Kidney glomerular epithelial cell (primary cell): ENCODE results near the gene TADA2B.

Experiments used
- DNase-seq: peaks from one replicate; lab custom pipeline; 2025; lab: John Stamatoyannopoulos, UW

Gene TADA2B, protein sequence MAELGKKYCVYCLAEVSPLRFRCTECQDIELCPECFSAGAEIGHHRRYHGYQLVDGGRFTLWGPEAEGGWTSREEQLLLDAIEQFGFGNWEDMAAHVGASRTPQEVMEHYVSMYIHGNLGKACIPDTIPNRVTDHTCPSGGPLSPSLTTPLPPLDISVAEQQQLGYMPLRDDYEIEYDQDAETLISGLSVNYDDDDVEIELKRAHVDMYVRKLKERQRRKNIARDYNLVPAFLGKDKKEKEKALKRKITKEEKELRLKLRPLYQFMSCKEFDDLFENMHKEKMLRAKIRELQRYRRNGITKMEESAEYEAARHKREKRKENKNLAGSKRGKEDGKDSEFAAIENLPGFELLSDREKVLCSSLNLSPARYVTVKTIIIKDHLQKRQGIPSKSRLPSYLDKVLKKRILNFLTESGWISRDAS

GRCh38 chr4:7043284-7044136, at the start of gene TADA2B:
TADA2B (plus strand) TSS chr4:7043372; CDS start chr4:7043580, 208 bp downstream.
- no peak for DNase-seq

GRCh38 chr4:6996481-6996880, 46.7 kb upstream of the TADA2B start:
- DNase-seq: no peak

- no peak for DNase-seq
Observed at GRCh38 chr4:6999172-7000086, 43.7 kb upstream of the TADA2B start.

DNA sequence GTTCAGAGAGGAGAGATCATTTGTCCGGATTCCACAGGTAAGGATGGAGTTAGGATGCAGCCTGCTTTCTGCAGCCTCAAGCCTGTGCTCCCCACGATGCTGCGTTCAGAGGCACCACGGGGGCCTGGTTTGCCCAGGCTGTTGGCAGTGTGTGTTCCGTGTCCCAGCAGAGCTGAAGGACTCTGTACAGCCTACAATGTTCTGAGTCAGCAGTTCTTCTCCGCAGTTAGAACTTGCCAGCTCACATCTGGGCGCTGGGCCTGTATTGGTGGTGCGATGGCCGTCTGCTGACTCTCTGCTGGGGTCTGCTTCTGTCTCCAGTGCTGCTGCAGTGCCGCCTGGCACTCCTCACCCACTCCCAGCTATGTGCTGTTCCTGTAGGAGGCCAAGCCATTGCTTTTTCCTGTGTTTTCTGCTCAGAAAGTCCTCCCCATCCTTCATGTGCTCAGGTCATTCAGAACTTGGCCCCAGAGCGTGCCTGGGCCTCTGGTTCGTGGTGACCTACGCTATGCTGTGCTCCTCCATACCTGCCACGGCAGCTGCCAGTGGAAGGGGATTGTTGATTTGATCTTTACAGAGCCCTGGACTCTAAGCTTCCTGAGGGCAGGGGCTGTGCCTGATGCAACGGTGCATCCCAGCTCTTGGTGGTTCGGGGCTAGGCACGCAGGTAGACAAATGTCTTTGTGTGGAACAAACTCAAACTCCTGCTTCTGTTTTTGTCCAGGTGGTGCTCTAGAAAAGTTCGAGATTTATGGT, 42.6 kb upstream of the TADA2B start:
- DNase-seq: no peak

DNA sequence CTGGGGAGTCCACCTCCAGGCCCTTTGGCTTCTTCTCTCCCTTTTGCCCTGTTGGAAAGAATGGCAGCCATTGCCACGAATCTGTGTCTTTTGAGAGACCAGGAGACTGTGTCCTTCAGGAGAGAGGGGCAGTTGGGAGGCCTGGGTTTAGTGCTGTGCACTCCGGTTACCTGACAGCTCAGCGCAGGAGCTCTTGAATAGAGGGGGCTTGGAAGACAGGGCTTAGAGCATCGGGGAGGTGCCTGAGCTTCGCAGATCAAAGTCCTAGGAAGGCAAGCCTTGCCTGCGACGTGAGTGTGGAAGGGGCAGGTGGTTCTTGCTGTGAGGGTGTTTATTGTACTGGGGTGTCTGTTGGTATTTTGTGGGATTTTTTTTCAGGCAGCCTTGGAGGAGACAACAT, 41.9 kb upstream of the TADA2B start:
- DNase-seq: no peak

- no peak for DNase-seq
Observed at GRCh38 chr4:7002336-7002735, 40.8 kb upstream of the TADA2B start.

DNA sequence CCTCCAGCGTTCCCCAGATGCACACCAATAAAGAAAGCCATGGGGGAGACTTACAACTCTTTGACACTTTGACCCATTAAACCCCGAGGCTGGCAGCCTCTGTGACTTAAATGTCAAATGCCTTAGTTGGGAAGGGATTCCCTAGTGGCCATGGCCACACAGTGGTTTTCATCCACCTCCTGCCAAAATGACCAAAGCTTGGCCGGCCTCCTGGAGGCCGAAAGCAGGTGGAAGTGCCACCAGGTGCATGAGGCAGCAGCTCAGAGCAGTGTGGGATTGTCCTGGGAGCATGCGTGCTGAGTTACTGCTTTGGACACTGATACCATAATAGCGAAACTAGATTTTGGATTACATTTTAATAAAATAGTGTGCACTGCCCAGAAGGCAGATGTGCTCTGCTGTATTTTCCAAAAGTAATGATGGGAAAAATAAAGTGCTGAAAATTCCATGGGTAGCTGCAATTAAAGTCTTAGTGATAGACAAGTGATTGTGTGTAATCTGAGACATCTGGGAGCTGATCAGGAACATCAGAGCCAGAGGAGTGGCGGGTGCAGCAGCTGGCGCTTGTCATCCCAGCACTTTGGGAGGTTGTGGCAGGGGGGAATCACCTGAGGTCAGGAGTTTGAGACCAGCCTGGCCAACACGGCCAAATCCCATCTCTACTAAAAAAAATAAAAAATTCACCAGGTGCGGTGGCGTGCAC, 39.8 kb upstream of the TADA2B start:
- no peak for DNase-seq

GRCh38 chr4:7003879-7004240, 39.3 kb upstream of the TADA2B start:
- no peak for DNase-seq

DNA sequence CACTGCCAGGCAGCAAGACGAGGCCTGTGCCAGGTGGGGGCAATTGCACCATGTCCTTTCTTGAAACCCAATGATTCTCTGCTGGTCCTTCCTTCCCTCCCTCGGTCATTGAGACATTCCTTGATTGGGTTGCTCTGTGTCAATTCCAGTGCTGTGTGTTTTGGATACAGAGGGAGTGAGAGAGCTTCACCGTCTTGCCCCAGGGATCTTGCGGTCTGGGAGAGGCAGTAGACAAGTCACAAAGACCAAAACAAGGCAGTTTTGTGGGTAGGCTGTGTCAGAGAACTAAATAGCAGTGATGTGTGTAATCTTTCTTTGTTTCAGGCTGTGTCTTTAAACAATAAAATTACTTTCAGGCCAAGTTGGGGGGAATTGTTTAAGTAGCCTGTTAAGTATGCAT, 38.8 kb upstream of the TADA2B start:
- no peak for DNase-seq

DNA sequence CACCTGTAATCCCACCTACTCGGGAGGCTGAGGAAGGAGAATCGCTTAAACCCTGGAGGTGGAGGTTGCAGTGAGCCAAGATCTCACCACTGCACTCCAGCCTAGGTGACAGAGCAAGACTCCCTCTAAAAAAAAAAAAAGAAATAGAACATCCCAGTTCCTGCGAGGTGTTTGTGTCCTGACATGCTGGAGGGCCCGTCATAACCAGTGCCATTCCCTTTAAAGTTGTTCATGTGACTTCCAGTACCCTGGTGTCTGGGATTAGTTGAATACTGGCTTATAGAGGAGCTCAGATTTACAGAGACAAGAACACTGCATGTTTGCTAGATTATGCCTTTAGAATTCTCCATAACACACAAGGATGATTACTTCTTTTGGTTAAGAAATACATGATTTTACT, 37.6 kb upstream of the TADA2B start:
- no peak for DNase-seq

- DNase-seq: no peak
Observed at GRCh38 chr4:7006411-7006810, 36.8 kb upstream of the TADA2B start.

DNA sequence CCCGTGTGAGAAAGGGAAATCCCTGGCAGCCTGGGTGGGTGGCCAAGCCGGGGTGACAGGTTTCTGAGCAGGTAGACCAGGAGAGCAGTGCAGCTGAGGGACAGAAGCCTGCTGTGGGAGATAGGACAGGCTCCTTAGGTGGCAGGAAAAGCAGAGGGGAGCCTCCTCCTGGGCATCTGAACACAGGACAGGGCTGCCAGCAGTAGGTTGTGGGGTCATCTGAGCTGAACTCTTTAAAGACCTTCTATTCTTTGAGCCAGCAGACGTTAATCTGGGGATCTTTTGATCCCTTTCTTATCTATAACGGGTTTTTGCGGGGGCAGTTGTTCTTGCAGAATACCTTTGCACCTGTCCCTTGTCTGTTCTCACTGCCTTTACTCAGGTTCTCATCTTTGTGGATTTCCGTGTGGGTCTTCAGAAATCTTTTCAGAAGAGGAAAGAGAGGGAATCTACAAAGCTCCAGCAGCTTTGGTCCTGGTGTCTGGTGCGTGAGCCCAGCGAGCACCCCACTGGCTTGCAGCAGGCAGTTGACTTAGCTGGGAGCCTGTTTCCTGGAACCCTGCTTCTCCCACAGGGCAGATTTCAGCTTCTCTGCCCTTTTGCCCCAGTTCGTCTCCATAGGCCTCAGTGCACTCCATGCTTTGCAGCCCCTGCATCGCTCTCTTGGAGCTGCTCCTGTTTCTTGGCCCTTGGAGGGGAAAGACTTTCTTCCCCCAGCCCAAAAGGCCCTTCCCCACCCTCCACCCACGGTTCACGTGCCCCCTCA, 35.8 kb upstream of the TADA2B start:
- no peak for DNase-seq

DNA sequence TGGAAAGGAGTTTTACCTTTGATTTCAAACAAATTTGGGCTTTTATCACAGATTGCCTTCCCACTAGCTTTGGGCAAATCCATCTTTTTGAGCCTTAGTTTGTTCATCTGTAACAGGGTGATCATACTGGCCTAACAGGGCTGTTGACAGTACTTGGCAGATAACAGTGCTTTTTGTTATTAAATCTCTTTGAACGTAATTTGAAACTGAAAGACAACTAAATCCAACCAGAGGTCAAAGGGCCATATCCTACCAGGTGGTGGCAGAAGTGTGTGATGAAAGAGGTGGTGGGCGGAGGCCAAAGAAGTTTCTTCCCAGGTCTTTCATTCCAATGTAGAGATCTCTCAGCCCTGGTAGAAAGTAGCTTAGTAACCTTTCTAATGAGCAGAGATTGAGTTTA, 35.2 kb upstream of the TADA2B start:
- no peak for DNase-seq

GRCh38 chr4:7009564-7009963, 33.6 kb upstream of the TADA2B start:
- DNase-seq: no peak

- no peak for DNase-seq
Observed at GRCh38 chr4:7013175-7013574, 30.0 kb upstream of the TADA2B start.

GRCh38 chr4:7014815-7015214, 28.4 kb upstream of the TADA2B start:
- no peak for DNase-seq

- no peak for DNase-seq
Observed at GRCh38 chr4:7015383-7016035, 27.7 kb upstream of the TADA2B start.

GRCh38 chr4:7016086-7016485, 27.1 kb upstream of the TADA2B start:
- DNase-seq: no peak

GRCh38 chr4:7016512-7016911, 26.7 kb upstream of the TADA2B start:
- no peak for DNase-seq
